NCI-H128 (cell line): Measurements from ENCODE around the gene ZNF853.

Experiments
- DNase-seq: peaks from one replicate; lab custom pipeline; 2025; ENCODE audit not compliant: unreplicated experiment; lab: John Stamatoyannopoulos, UW

The ZNF853 gene

GRCh38 chr7:6636741-6637543 lies 21.5 kb downstream of the ZNF853 start, which contains the start of gene ZNF316:
ZNF316 (plus strand) TSS chr7:6637318; CDS start chr7:6642410, 5,092 bp downstream.
- DNase-seq, result no peak

- no peak for DNase-seq
Measured at GRCh38 chr7:6637544-6638229, 22.3 kb downstream of the ZNF853 start.

- DNase-seq, result no peak
Measured at GRCh38 chr7:6639032-6639431, 23.6 kb downstream of the ZNF853 start.

- DNase-seq, result no peak
Measured at GRCh38 chr7:6639627-6640026, 24.2 kb downstream of the ZNF853 start.

GRCh38 chr7:6640246-6640721 lies 24.9 kb downstream of the ZNF853 start:
- DNase-seq, result no peak

GRCh38 chr7:6641305-6642035 lies 26.1 kb downstream of the ZNF853 start:
- DNase-seq, result no peak

- no peak for DNase-seq
Measured at GRCh38 chr7:6642239-6642839, 26.9 kb downstream of the ZNF853 start.

- DNase-seq, result no peak
Measured at GRCh38 chr7:6642861-6643640, 27.6 kb downstream of the ZNF853 start.

GRCh38 chr7:6643915-6644625 lies 28.7 kb downstream of the ZNF853 start:
- no peak for DNase-seq

GRCh38 chr7:6644728-6645127 lies 29.3 kb downstream of the ZNF853 start:
- DNase-seq, result no peak

GRCh38 chr7:6646465-6646864 lies 31.1 kb downstream of the ZNF853 start:
- no peak for DNase-seq

GRCh38 chr7:6647080-6647479 lies 31.7 kb downstream of the ZNF853 start:
- DNase-seq, result no peak

GRCh38 chr7:6647541-6647940 lies 32.1 kb downstream of the ZNF853 start:
- DNase-seq, result no peak

- DNase-seq, result no peak
Measured at GRCh38 chr7:6648066-6648814, 32.8 kb downstream of the ZNF853 start.

- DNase-seq, result no peak
Measured at GRCh38 chr7:6648815-6649104, 33.4 kb downstream of the ZNF853 start.

- DNase-seq, result no peak
Measured at GRCh38 chr7:6649241-6649961, 34.0 kb downstream of the ZNF853 start.

GRCh38 chr7:6650086-6650485 lies 34.7 kb downstream of the ZNF853 start:
- DNase-seq, result no peak

GRCh38 chr7:6650521-6651011 lies 35.2 kb downstream of the ZNF853 start:
- DNase-seq, result no peak
